Calu3 (cell line): ENCODE data around the gene PPARA. TPM values are rescaled to one million over a fixed set of nuclear protein-coding genes. Genes with fewer than 3 reads are reported as not detected.

ENCODE experiments used
- BruUV-seq: library from RNA; stranded (reverse); fragments of 400-500 nt; replicated peaks from 2 replicates; lab custom pipeline; 2021; lab: Mats Ljungman, UMichigan
- CTCF ChIA-PET: fragments of 300-600 bp; sonication (Branson Sonifier 250); formaldehyde crosslinking; loops from one replicate; lab custom pipeline; 2022; ENCODE audit warnings: antibody characterized with exemption; lab: Charles Lee
- DNase-seq: peaks from one replicate; pipeline ENCODE4 v3.0.0; 2022
- H3K27ac Mint-ChIP-seq: one replicate; pipeline ENCODE4 v1.8.0; 2022; ENCODE audit warnings: mixed read lengths; ENCODE audit not compliant: unreplicated experiment
- H3K27me3 Mint-ChIP-seq: one replicate; pipeline ENCODE4 v1.8.0; 2022; ENCODE audit warnings: mixed read lengths; ENCODE audit not compliant: unreplicated experiment
- H3K36me3 Mint-ChIP-seq: one replicate; pipeline ENCODE4 v1.8.0; 2022; ENCODE audit warnings: mild to moderate bottlenecking, moderate library complexity, mixed read lengths; ENCODE audit not compliant: insufficient read depth, unreplicated experiment
- H3K4me1 Mint-ChIP-seq: one replicate; pipeline ENCODE4 v1.8.0; 2022; ENCODE audit warnings: mild to moderate bottlenecking, low read depth, mixed read lengths; ENCODE audit not compliant: unreplicated experiment
- H3K4me3 Mint-ChIP-seq: one replicate; pipeline ENCODE4 v1.8.0; 2022; ENCODE audit warnings: mild to moderate bottlenecking, low read depth, moderate library complexity, mixed read lengths; ENCODE audit not compliant: unreplicated experiment
- H3K9me3 Mint-ChIP-seq: one replicate; pipeline ENCODE4 v1.8.0; 2022; ENCODE audit warnings: low read depth, mixed read lengths; ENCODE audit not compliant: unreplicated experiment
- CTCF ChIP-seq: fragments of 200-600 bp; IDR thresholded peaks from one replicate; pipeline ENCODE4 v1.8.0; 2022; ENCODE audit warnings: antibody characterized with exemption; ENCODE audit not compliant: unreplicated experiment
- intact Hi-C: fragments of 100-400 bp; cut with micrococcal nuclease; formaldehyde crosslinking; loops from one replicate; pipeline ENCODE4 v1.10.0; 2022; ENCODE audit not compliant: unreplicated experiment
- total RNA-seq: library from RNA; stranded (reverse); gene quantifications from 2 replicates; pipeline ENCODE4 v1.2.3, GENCODE V29; 2022

PPARA gene
- total RNA-seq, 1 experiment from 2014 or later: 22.7 TPM

- intact Hi-C loops: no loop called here
- BruUV-seq: no TSS peak
- DNase-seq: no peak
- Mint-ChIP-seq H3K27ac (no peak overlapping the region), H3K27me3 (no peaks in the 10 kb centered on the region), H3K4me3 (no peak overlapping the region), H3K4me1 (no peaks in the 10 kb centered on the region), H3K9me3 (no peaks in the 10 kb centered on the region), H3K36me3 (no peaks in the 10 kb centered on the region)
- no peak for TF ChIP-seq CTCF
- CTCF ChIA-PET: interaction anchor here (0.7 kb wide), 1 partner anchor 264 kb away, joined by 3 read pairs; no protein-coding TSS in a partner anchor
Observed at GRCh38 chr22:46241396-46242007, 91.2 kb downstream of the PPARA start.

- CTCF ChIA-PET: no interaction called here
- H3K9me3 Mint-ChIP-seq: no peaks in the 10 kb centered on the region
- intact Hi-C loops: no loop called here
- H3K27me3 Mint-ChIP-seq: no peaks in the 10 kb centered on the region
- no peak for TF ChIP-seq CTCF
- BruUV-seq: no TSS peak
- H3K36me3 Mint-ChIP-seq: no peaks in the 10 kb centered on the region
- no peak overlapping the region for H3K27ac Mint-ChIP-seq
- H3K4me3 Mint-ChIP-seq: no peak overlapping the region
- DNase-seq: no peak
- H3K4me1 Mint-ChIP-seq: no peaks in the 10 kb centered on the region
Observed at GRCh38 chr22:46242076-46242475, 91.8 kb downstream of the PPARA start.

GRCh38 chr22:46244771-46245170 is 94.4 kb downstream of the PPARA start:
- no peaks in the 10 kb centered on the region for H3K4me1 Mint-ChIP-seq
- intact Hi-C loops: no loop called here
- TF ChIP-seq CTCF: no peak
- no peaks in the 10 kb centered on the region for H3K27me3 Mint-ChIP-seq
- DNase-seq: no peak
- no TSS peak for BruUV-seq
- no peaks in the 10 kb centered on the region for H3K9me3 Mint-ChIP-seq
- CTCF ChIA-PET: interaction anchor here (0.7 kb wide), 1 partner anchor 1287 kb away, joined by 3 read pairs; no protein-coding TSS in a partner anchor
- H3K36me3 Mint-ChIP-seq: peaks cover 14% of the 10 kb centered on the region
- no peak overlapping the region for H3K4me3 Mint-ChIP-seq
- H3K27ac Mint-ChIP-seq: no peak overlapping the region

- no peaks in the 10 kb centered on the region for H3K27me3 Mint-ChIP-seq
- H3K4me1 Mint-ChIP-seq: no peaks in the 10 kb centered on the region
- H3K36me3 Mint-ChIP-seq: peaks cover 21% of the 10 kb centered on the region
- H3K9me3 Mint-ChIP-seq: no peaks in the 10 kb centered on the region
- no peak for DNase-seq
- H3K4me3 Mint-ChIP-seq: no peak overlapping the region
- BruUV-seq: no TSS peak
- intact Hi-C loops: no loop called here
- CTCF ChIA-PET: no interaction called here
- TF ChIP-seq CTCF: no peak
- no peak overlapping the region for H3K27ac Mint-ChIP-seq
Observed at GRCh38 chr22:46245511-46245910, 95.2 kb downstream of the PPARA start.
